Fibroblast of pulmonary artery (primary cell): ENCODE measurements around the gene HAUS8.

Source experiments
- DNase-seq: peaks from one replicate; pipeline ENCODE4 v3.0.0-alpha.2; 2010; ENCODE audit warnings: low read depth
- H3K4me3 ChIP-seq: replicated peaks from 2 replicates; pipeline ENCODE4 v1.5.1; 2011; ENCODE audit warnings: low read depth, mild to moderate bottlenecking, control low read depth, low read length, moderate library complexity
- TF ChIP-seq, protein P1 (sequence below): IDR thresholded peaks from 2 replicates; pipeline ENCODE4 v1.5.1; 2011; ENCODE audit warnings: mild to moderate bottlenecking, control low read depth, low read length, inconsistent platforms; ENCODE audit errors: missing control alignments

Gene HAUS8

DNA sequence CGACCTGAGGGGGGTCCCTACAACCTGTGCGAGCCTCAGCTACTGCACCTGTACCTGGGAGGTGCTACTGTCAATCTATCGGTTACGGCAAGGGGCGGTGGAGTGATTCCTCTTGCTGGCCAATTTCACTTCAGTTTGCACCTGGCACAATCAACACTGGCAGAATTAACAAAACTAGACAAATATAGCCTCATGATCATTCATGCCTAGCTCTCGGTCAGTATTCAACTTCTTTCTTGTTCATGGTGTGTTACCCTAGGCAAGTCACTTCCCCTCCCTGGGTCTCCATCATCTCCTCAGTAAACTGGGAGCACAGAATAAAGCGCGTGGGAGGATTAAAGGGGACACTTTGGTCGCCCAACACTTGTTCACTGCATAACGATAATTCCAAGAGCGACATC is 618 bp downstream of the HAUS8 start:
- TF ChIP-seq, protein P1, sequence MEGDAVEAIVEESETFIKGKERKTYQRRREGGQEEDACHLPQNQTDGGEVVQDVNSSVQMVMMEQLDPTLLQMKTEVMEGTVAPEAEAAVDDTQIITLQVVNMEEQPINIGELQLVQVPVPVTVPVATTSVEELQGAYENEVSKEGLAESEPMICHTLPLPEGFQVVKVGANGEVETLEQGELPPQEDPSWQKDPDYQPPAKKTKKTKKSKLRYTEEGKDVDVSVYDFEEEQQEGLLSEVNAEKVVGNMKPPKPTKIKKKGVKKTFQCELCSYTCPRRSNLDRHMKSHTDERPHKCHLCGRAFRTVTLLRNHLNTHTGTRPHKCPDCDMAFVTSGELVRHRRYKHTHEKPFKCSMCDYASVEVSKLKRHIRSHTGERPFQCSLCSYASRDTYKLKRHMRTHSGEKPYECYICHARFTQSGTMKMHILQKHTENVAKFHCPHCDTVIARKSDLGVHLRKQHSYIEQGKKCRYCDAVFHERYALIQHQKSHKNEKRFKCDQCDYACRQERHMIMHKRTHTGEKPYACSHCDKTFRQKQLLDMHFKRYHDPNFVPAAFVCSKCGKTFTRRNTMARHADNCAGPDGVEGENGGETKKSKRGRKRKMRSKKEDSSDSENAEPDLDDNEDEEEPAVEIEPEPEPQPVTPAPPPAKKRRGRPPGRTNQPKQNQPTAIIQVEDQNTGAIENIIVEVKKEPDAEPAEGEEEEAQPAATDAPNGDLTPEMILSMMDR: no peak
- peak overlapping the region; percentile 79 for H3K4me3 ChIP-seq
- DNase-seq: no peak

DNA sequence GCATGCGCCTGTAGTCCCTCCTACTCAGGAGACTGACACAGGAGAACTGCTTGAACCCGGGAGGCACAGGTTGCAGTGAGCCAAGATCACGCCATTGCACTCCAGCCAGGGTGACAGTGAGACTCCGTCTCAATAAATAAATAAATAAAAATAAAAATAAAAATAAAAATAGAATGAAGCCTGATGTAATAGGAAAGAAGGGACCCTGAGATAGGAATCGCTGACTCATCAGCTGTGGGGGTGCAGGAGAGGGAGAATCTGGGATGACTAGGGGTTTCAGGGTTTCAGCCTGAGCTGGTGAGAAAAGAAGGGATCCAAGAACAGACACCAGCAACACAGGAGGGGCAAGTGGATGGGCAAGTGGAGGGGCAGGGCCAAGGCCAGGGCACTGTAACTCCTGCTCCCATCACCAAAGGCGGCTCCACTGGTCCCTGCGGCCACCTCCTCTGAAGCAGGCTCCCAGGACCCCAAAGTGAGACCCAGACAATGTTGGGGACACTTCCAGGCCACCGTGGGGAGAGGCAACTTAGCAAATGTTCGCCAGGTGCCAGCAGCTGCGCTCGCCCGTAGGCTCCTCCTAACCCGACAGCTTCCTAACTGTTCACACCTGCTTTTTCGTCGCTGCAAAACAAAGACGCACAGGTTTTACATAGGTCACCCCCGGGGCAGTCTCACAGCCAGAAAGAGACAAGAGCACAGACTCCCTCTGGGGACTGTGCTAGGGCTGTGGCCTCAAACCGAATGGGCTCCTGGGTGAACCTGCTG is 1.2 kb downstream of the HAUS8 start:
- TF ChIP-seq, protein P1: no peak
- DNase-seq: no peak
- peak overlapping the region; percentile 79 for H3K4me3 ChIP-seq

DNA sequence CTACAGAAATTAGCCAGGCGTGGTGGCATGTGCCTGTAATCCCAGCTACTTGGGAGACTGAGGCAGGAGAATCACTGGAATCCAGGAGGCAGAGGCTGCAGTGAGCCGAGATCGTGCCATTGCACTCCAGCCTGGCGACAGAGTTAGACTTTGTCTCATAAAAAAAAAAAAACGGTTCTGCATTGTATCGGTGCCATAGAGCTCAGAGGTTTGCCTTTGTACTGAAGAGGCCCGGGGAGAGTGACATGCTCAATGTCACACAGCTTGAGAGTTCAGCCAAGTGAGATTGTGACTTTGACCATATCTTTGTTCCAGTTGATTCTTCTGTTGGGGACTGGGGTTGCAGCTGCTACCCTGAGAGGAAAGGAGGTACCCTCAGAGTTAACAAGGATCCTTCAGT is 4.3 kb downstream of the HAUS8 start:
- H3K4me3 ChIP-seq: no peak overlapping the region
- TF ChIP-seq, protein P1: no peak
- DNase-seq: no peak

DNA sequence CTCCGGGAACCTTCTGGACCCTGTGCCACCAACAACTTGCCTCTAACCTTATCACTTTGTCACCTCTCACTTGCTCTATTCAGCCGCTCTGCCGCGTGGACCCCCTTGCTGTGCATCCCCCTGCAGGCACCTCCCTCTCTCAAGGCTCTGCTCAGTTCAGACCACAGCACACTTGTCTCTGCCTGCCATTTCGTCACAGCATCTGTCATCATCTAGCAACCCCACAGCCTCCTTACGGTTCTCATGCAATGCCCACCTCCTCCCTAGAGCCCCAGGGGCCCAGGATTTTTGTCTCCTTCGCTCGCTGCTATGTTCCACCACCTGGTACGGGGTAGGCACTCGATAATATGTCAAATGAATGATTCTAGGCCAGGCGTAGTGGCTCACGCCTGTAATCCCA is 4.8 kb downstream of the HAUS8 start:
- TF ChIP-seq, protein P1: no peak
- no peak for DNase-seq
- H3K4me3 ChIP-seq: no peak overlapping the region

DNA sequence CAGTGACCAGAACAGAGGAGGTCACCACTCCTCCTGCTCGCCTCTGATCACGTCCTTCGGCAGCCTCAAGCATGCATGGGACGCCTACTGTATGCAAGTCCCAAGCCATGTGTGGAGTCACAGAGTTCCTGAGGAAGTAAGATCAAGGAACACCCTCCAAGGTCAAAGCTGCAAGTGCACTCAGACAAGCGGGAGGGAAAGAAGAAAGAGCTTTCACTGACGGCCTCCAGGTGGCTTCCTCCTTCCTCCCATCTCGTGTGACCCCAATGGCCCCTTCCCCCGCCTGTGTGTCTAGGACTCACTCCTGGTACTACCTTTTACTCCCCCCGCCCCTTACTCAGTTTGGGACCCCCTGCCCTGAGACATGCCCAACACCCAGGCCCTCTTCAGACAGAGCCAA is 6.1 kb downstream of the HAUS8 start:
- H3K4me3 ChIP-seq: no peak overlapping the region
- TF ChIP-seq, protein P1: no peak
- no peak for DNase-seq

DNA sequence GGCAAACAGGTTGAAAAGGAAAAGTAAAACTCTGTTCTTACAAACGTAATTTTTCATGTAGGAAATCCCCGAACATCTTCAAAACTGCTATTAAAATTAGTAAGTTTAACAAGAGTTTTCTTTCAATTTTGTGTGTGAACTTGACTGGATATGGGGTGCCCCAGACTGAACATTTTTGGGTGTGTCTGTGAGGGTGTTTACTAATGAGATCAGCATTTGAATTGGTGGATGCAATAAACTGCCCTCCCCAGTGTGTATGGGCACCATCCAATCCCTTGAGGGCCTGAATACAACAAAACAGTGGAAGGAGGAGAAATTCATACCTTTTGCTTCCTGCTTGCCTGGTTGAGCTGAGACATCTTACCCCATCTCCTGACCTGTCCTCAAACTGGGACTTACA is 11.8 kb downstream of the HAUS8 start:
- TF ChIP-seq, protein P1: no peak
- no peak overlapping the region for H3K4me3 ChIP-seq
- no peak for DNase-seq

DNA sequence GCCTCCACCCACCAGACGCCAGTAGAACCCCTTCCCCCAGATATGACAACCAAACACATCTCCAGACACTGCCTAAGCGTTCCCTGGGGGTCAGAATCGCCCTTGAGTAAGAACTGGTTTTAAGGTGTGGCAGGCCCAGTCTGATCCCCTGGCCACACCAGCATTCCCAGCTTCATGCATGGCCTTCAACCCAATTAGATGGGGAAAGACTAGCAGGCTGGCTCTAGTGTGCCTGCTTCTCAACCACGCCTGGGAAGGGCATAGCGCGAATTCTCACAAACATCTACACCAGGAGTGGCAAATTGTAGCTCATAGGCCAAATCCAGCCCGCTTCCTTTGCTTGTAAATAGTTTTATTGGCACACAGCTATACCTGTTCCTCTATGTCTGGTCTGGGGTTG is 13.6 kb downstream of the HAUS8 start:
- DNase-seq: no peak
- TF ChIP-seq, protein P1: no peak

More for the DNA sequence above, 13.6 kb downstream of the HAUS8 start:
- no peak overlapping the region for H3K4me3 ChIP-seq
